H9 (cell line): Measurements from ENCODE around the gene CCDC198. TPM values are rescaled to one million over a fixed set of nuclear protein-coding genes. Genes with fewer than 3 reads are reported as not detected.

Experiments
- DNase-seq: peaks from one replicate; pipeline ENCODE4 v3.0.0-alpha.2; 2017
- H2AFZ ChIP-seq: one replicate; pipeline ENCODE4 v1.6.1; 2013; ENCODE audit warnings: mild to moderate bottlenecking, low read length, control low read depth, moderate library complexity
- H2AK5ac ChIP-seq: 2 replicates; pipeline ENCODE4 v1.6.1; 2013; ENCODE audit warnings: low read length, control low read depth, mixed read lengths; ENCODE audit not compliant: insufficient read length
- H2BK120ac ChIP-seq: one replicate; pipeline ENCODE4 v1.6.1; 2013; ENCODE audit warnings: low read depth, mild to moderate bottlenecking, low read length, control low read depth, inconsistent platforms; ENCODE audit not compliant: poor library complexity, severe bottlenecking
- H2BK12ac ChIP-seq: 2 replicates; pipeline ENCODE4 v1.6.1; 2013; ENCODE audit warnings: low read length, control low read depth, mixed read lengths, low read depth; ENCODE audit not compliant: insufficient read length
- H2BK15ac ChIP-seq: 2 replicates; pipeline ENCODE4 v1.6.1; 2013; ENCODE audit warnings: low read depth, low read length, control low read depth
- H2BK20ac ChIP-seq: one replicate; pipeline ENCODE4 v1.6.1; 2013; ENCODE audit warnings: low read depth, mild to moderate bottlenecking, low read length, control low read depth, inconsistent platforms; ENCODE audit not compliant: poor library complexity, severe bottlenecking
- H2BK5ac ChIP-seq: 2 replicates; pipeline ENCODE4 v1.6.1; 2013; ENCODE audit warnings: low read length, control low read depth, mixed read lengths; ENCODE audit not compliant: insufficient read length
- H3K14ac ChIP-seq: 2 replicates; pipeline ENCODE4 v1.6.1; 2013; ENCODE audit warnings: low read length, control low read depth; ENCODE audit not compliant: insufficient read depth
- H3K18ac ChIP-seq: 2 replicates; pipeline ENCODE4 v1.6.1; 2013; ENCODE audit warnings: low read depth, mild to moderate bottlenecking, mixed read lengths, low read length, control low read depth; ENCODE audit not compliant: insufficient read length
- H3K23ac ChIP-seq: 2 replicates; pipeline ENCODE4 v1.6.1; 2013; ENCODE audit warnings: low read length, control low read depth, mixed read lengths, low read depth; ENCODE audit not compliant: insufficient read length
- H3K23me2 ChIP-seq: 2 replicates; pipeline ENCODE4 v1.6.1; 2013; ENCODE audit warnings: low read depth, mild to moderate bottlenecking, mixed read lengths, low read length, control low read depth; ENCODE audit not compliant: insufficient read length, poor library complexity, severe bottlenecking
- H3K27ac ChIP-seq: 2 replicates; pipeline ENCODE4 v1.5.1; 2013; ENCODE audit warnings: low read length, control low read depth, mixed read lengths, low read depth; ENCODE audit not compliant: insufficient read length
- H3K27me3 ChIP-seq: 2 replicates; pipeline ENCODE4 v1.6.1; 2013; ENCODE audit warnings: low read length, control low read depth, inconsistent platforms; ENCODE audit not compliant: insufficient read depth
- H3K4ac ChIP-seq: 2 replicates; pipeline ENCODE4 v1.6.1; 2013; ENCODE audit warnings: low read depth, mild to moderate bottlenecking, control low read depth, inconsistent platforms, low read length, moderate library complexity
- H3K4me1 ChIP-seq: 2 replicates; pipeline ENCODE4 v1.6.1; 2013; ENCODE audit warnings: low read length, control low read depth, inconsistent platforms; ENCODE audit not compliant: insufficient read depth
- H3K4me2 ChIP-seq: 2 replicates; pipeline ENCODE4 v1.6.1; 2013; ENCODE audit warnings: low read length, control low read depth, mixed read lengths; ENCODE audit not compliant: insufficient read length, insufficient read depth
- H3K56ac ChIP-seq: 2 replicates; pipeline ENCODE4 v1.6.1; 2013; ENCODE audit warnings: low read depth, mild to moderate bottlenecking, mixed read lengths, low read length, control low read depth; ENCODE audit not compliant: insufficient read length
- H3K79me1 ChIP-seq: 2 replicates; pipeline ENCODE4 v1.6.1; 2013; ENCODE audit warnings: low read depth, mild to moderate bottlenecking, moderate library complexity, low read length, control low read depth, inconsistent platforms; ENCODE audit not compliant: insufficient read depth, poor library complexity, severe bottlenecking
- H3K79me2 ChIP-seq: 2 replicates; pipeline ENCODE4 v1.6.1; 2013; ENCODE audit warnings: low read length, control low read depth, inconsistent platforms; ENCODE audit not compliant: insufficient read depth
- H3K9ac ChIP-seq: 2 replicates; pipeline ENCODE4 v1.6.1; 2013; ENCODE audit warnings: low read length, control low read depth, mixed read lengths; ENCODE audit not compliant: insufficient read length; ENCODE audit errors: extremely low read depth
- H3K9me3 ChIP-seq: one replicate; pipeline ENCODE4 v1.6.1; 2013; ENCODE audit warnings: low read depth, low read length, inconsistent platforms; ENCODE audit not compliant: control insufficient read depth
- H3T11ph ChIP-seq: one replicate; pipeline ENCODE4 v1.6.1; 2013; ENCODE audit warnings: mild to moderate bottlenecking, low read length, control low read depth, inconsistent platforms
- H4K20me1 ChIP-seq: one replicate; pipeline ENCODE4 v1.6.1; 2013; ENCODE audit not compliant: control insufficient read depth, insufficient read length, insufficient read depth
- H4K5ac ChIP-seq: 2 replicates; pipeline ENCODE4 v1.6.1; 2013; ENCODE audit warnings: low read depth, mild to moderate bottlenecking, mixed read lengths, low read length, control low read depth; ENCODE audit not compliant: insufficient read length
- H4K8ac ChIP-seq: replicated peaks from 2 replicates; pipeline ENCODE4 v1.6.1; 2013; ENCODE audit warnings: low read length, control low read depth, mixed read lengths, low read depth; ENCODE audit not compliant: insufficient read length
- H4K91ac ChIP-seq: 2 replicates; pipeline ENCODE4 v1.6.1; 2013; ENCODE audit warnings: low read depth, mild to moderate bottlenecking, moderate library complexity, mixed read lengths, low read length, control low read depth; ENCODE audit not compliant: insufficient read length
- H3K27ac Mint-ChIP-seq, 3 experiments: 2 replicates in 2 of 3; 3 replicates in 1 of 3; pipeline ENCODE4 v1.8.0; 2020 to 2021; ENCODE audit warnings: mixed read lengths in 3 of 3, mild to moderate bottlenecking in 1 of 3, moderate library complexity in 1 of 3
- H3K27me3 Mint-ChIP-seq: 2 replicates; pipeline ENCODE4 v1.8.0; 2021; ENCODE audit warnings: low read depth, mild to moderate bottlenecking, moderate library complexity, mixed read lengths
- H3K36me3 Mint-ChIP-seq, 3 experiments: 2 replicates in 2 of 3; 3 replicates in 1 of 3; pipeline ENCODE4 v1.8.0; 2020 to 2021; ENCODE audit warnings: low read depth in 3 of 3, mixed read lengths in 3 of 3; ENCODE audit not compliant: insufficient read depth in 1 of 3
- H3K4me1 Mint-ChIP-seq, 2 experiments: 2 replicates each; pipeline ENCODE4 v1.8.0; 2020; ENCODE audit warnings: mixed read lengths in 2 of 2
- H3K4me3 Mint-ChIP-seq, 2 experiments: 2 replicates in 1 of 2; 3 replicates in 1 of 2; pipeline ENCODE4 v1.8.0; 2020 to 2021; ENCODE audit warnings: mild to moderate bottlenecking in 2 of 2, mixed read lengths in 2 of 2, moderate library complexity in 1 of 2
- H3K9me3 Mint-ChIP-seq, 2 experiments: 2 replicates in 1 of 2; 3 replicates in 1 of 2; pipeline ENCODE4 v1.8.0; 2020; ENCODE audit warnings: mild to moderate bottlenecking in 2 of 2, mixed read lengths in 2 of 2, moderate library complexity in 1 of 2
- CTCF ChIP-seq: fragments of 200-600 bp; sonication (generic); conservative IDR thresholded peaks from 3 replicates; pipeline ENCODE4 v1.8.0; 2021; ENCODE audit warnings: antibody characterized with exemption, mild to moderate bottlenecking
- WGBS: extraction: QIAGEN DNeasy Blood & Tissue Kit; methylation state at CpG from one replicate; pipeline ENCODE4 v1.1.7; 2013; ENCODE audit warnings: missing lambda C conversion rate, low lambda C conversion rate, mixed read lengths; ENCODE audit not compliant: insufficient read length; ENCODE audit errors: extremely low coverage; 5-methylcytosine and 5-hydroxymethylcytosine counted together
- total RNA-seq: library from RNA; stranded (reverse); gene quantifications from 2 replicates; pipeline ENCODE4 v1.2.1, GENCODE V29; 2021

CCDC198 gene
- total RNA-seq, 1 experiment from 2014 or later: not detected

GRCh38 chr14:57479197-57479596, 14.5 kb downstream of the CCDC198 start:
- Histone ChIP-seq H3K9ac (no peak overlapping the region), H2BK20ac (no peak overlapping the region), H3K4me1 (no peaks in the 10 kb centered on the region), H4K91ac (no peak overlapping the region), H4K8ac (no peak overlapping the region), H3K79me1 (no peaks in the 10 kb centered on the region), H3K18ac (no peak overlapping the region), H3K79me2 (no peaks in the 10 kb centered on the region), H3K4ac (no peak overlapping the region), H3K14ac (no peak overlapping the region), H2BK120ac (no peak overlapping the region), H3K9me3 (no peaks in the 10 kb centered on the region), H4K20me1 (no peaks in the 10 kb centered on the region), H4K5ac (no peak overlapping the region), H2BK15ac (no peak overlapping the region), H3K4me2 (no peak overlapping the region), H3K56ac (no peak overlapping the region), H3K23ac (no peak overlapping the region), H3K27ac (no peak overlapping the region), H3K27me3 (no peaks in the 10 kb centered on the region), H2BK12ac (no peak overlapping the region), H3K23me2 (no peaks in the 10 kb centered on the region), H2BK5ac (no peak overlapping the region), H3T11ph (no peak overlapping the region), H2AK5ac (no peak overlapping the region), H2AFZ (no peak overlapping the region)
- no CpG with 5 or more reads among the region's 1 CpG for WGBS
- peaks cover 0 to 3% of the 10 kb centered on the region in 2 experiments; a peak in 1 of 4 replicates for H3K4me1 Mint-ChIP-seq
- peaks cover 1% of the 10 kb centered on the region; the same call in 1 of the 2 replicates for H3K27me3 Mint-ChIP-seq
- H3K36me3 Mint-ChIP-seq: no peaks in the 10 kb centered on the region
- no peak overlapping the region for H3K27ac Mint-ChIP-seq
- no peaks in the 10 kb centered on the region for H3K9me3 Mint-ChIP-seq
- no peak overlapping the region for H3K4me3 Mint-ChIP-seq
- DNase-seq: no peak
- TF ChIP-seq CTCF: no peak
